B cell (primary cell): ENCODE measurements around the gene ABCC9.

Source experiments
- EZH2 ChIP-seq: IDR thresholded peaks from 2 replicates; pipeline ENCODE4 v1.6.1; 2012; ENCODE audit warnings: borderline replicate concordance, low read depth, mild to moderate bottlenecking, moderate library complexity, low read length; ENCODE audit not compliant: insufficient read depth, poor library complexity, severe bottlenecking
- TF ChIP-seq, protein P1 (sequence below): fragments of 200-600 bp; IDR thresholded peaks from one replicate; pipeline ENCODE4 v1.8.0; 2022; ENCODE audit warnings: antibody characterized with exemption, mild to moderate bottlenecking

DNA sequence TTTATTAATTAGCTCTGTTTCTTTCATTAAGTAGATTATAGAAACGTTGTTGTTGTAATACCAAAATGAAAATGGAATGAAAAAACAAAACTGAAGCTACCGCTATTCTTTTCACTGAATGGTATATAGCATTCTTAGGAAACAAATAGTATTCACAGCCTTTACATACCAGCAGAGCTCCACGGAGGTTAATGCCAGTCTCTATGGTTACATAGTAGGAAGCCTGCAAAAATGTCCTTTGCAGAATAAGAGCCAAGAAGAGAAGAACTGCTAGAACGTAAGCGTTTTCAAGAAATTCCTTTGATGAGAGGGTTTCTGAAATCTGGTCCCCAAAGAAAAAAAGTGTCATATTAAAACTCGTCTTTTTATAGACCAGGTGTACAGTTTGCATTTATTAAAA is 30.6 kb downstream of the ABCC9 start:
- TF ChIP-seq, protein P1, sequence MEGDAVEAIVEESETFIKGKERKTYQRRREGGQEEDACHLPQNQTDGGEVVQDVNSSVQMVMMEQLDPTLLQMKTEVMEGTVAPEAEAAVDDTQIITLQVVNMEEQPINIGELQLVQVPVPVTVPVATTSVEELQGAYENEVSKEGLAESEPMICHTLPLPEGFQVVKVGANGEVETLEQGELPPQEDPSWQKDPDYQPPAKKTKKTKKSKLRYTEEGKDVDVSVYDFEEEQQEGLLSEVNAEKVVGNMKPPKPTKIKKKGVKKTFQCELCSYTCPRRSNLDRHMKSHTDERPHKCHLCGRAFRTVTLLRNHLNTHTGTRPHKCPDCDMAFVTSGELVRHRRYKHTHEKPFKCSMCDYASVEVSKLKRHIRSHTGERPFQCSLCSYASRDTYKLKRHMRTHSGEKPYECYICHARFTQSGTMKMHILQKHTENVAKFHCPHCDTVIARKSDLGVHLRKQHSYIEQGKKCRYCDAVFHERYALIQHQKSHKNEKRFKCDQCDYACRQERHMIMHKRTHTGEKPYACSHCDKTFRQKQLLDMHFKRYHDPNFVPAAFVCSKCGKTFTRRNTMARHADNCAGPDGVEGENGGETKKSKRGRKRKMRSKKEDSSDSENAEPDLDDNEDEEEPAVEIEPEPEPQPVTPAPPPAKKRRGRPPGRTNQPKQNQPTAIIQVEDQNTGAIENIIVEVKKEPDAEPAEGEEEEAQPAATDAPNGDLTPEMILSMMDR = no peak
- no peak for TF ChIP-seq EZH2
